ENCODE measurements around the gene GSTM1.

- TF ChIP-seq, protein P1, sequence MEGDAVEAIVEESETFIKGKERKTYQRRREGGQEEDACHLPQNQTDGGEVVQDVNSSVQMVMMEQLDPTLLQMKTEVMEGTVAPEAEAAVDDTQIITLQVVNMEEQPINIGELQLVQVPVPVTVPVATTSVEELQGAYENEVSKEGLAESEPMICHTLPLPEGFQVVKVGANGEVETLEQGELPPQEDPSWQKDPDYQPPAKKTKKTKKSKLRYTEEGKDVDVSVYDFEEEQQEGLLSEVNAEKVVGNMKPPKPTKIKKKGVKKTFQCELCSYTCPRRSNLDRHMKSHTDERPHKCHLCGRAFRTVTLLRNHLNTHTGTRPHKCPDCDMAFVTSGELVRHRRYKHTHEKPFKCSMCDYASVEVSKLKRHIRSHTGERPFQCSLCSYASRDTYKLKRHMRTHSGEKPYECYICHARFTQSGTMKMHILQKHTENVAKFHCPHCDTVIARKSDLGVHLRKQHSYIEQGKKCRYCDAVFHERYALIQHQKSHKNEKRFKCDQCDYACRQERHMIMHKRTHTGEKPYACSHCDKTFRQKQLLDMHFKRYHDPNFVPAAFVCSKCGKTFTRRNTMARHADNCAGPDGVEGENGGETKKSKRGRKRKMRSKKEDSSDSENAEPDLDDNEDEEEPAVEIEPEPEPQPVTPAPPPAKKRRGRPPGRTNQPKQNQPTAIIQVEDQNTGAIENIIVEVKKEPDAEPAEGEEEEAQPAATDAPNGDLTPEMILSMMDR (IDR thresholded peaks at IDR 0.05): no peak
- TF ChIP-seq POLR2A (IDR thresholded peaks at IDR 0.05): no peak
Observed at GRCh38 chr1:109716570-109717090, 29.0 kb downstream of the GSTM1 start.
